Muscle of back (tissue), 11 donors: ENCODE results near the gene RCBTB1. TPM values are rescaled to one million over a fixed set of nuclear protein-coding genes. Genes with fewer than 3 reads are reported as not detected.
"Not testable (repeated sequence)": the region's sequence is repeated elsewhere in the genome, so short reads cannot be mapped to it uniquely, and the experiment has no call there.

Experiments used
- DNase-seq, 3 donors: peaks; one replicate each; pipeline versions ENCODE4 v3.0.0 to v3.0.0-alpha.2; 2013
- polyA plus RNA-seq, 10 donors: library from polyadenylated mRNA; unstranded; fragments of 120-200 nt; gene quantifications; one replicate each; pipeline ENCODE4 v1.2.1, GENCODE V29; 2013; ENCODE audit not compliant: insufficient read length in 10 of 10

Gene RCBTB1
- polyA plus RNA-seq, 10 donors: 17.0 to 25.1 (median 21.2) TPM

GRCh38 chr13:49606747-49607648, 21.6 kb upstream of the RCBTB1 start:
- DNase-seq: peak; percentile 82 to 92 (median 87)

GRCh38 chr13:49604570-49604969, 19.2 kb upstream of the RCBTB1 start:
- DNase-seq: no peak

GRCh38 chr13:49602615-49603014, 17.3 kb upstream of the RCBTB1 start:
- DNase-seq: not testable (repeated sequence)

DNA sequence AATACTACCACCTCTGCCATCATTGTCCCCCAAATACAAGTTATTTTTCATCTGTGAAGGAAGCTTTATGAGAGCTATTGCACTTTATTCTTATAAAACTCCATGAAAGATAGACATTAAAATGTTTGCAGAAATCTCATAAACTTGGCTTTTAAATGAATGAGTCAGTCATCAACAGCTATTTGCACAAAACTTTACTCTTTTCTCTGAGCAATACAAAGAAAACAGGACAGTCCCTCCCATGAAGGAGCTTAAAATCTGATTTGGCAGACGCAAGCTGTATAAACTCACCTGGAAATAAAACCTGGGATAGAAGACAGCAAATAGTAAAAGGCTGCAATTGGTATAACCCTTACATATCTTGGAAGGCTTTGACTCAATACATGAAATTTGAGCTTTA, 16.6 kb upstream of the RCBTB1 start:
- no peak for DNase-seq

- no peak for DNase-seq
Measured at GRCh38 chr13:49597043-49597641, 11.8 kb upstream of the RCBTB1 start.

GRCh38 chr13:49596221-49596620, 10.9 kb upstream of the RCBTB1 start:
- no peak for DNase-seq

DNA sequence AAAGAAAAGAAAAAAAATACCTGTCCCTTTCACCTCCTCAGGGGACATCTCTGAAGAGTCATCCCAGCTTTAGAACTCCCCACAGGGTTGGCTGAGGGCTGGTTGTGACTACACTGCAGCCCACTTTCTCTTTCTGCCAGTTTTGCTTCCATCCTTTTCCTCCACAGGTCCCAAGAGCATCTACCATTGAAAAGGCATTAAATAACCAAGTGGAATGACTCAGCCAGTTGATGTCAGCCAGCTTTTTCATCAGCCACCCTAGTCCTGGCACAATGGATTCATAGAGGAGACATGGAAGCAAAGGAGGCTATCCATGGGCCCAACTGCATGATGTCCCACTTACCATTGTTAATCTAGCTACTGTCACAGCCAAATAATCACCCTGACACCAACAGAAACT, 9.2 kb upstream of the RCBTB1 start:
- no peak for DNase-seq

DNA sequence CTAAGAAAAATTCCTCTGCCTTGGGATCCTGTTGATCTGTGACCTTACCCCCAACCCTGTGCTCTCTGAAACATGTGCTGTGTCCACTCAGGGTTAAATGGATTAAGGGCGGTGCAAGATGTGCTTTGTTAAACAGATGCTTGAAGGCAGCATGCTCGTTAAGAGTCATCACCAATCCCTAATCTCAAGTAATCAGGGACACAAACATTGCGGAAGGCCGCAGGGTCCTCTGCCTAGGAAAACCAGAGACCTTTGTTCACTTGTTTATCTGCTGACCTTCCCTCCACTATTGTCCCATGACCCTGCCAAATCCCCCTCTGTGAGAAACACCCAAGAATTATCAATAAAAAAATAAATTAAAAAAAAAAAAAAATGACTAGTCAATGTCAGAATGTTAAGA, 8.5 kb upstream of the RCBTB1 start:
- DNase-seq: not testable (repeated sequence)

- not testable (repeated sequence) for DNase-seq
Measured at GRCh38 chr13:49590714-49591113, 5.4 kb upstream of the RCBTB1 start.

DNA sequence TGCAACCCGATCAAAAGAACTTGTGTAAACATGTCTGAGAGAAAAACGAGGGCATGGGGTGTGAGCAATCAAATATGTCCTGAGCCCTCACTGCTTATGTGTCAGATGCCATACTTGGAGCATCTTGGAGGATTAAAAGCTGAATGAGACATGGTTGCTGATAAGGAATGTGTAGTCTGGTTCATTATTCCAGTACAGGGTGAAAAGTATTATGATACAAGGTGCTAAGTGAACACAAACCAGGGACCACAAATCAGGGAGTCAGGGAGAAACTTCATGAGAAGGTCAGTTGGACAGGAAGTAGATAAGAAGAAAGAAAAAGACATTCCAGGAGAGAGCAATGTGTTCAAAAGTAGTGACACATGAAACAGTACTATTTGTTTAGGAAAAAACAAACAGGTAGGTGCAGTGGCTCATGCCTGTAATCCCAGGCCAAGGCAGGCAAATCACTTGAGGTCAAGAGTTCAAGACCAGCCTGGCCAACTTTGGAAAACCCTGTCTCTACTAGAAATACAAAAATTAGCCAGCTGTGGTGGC, 2.0 kb upstream of the RCBTB1 start:
- no peak for DNase-seq

DNA sequence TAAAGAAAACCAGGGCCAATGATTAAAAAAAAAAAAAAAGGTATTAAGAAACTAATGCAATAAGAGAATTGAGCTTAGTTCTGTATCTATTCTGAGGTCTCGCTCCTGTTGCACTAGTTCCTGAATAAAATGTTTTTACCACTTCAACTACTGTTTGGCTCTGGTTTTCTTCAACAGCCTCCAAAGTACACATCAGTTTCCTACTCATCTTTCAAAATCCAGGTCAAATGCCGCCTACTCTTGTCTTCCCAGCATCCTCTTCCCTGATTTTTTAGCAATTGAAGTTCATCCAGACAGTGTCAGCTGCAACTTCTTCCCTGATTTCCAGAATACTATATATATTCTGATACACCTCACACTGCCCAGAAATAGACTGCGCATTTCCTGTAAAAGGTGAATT, 1.4 kb upstream of the RCBTB1 start:
- no peak for DNase-seq

DNA sequence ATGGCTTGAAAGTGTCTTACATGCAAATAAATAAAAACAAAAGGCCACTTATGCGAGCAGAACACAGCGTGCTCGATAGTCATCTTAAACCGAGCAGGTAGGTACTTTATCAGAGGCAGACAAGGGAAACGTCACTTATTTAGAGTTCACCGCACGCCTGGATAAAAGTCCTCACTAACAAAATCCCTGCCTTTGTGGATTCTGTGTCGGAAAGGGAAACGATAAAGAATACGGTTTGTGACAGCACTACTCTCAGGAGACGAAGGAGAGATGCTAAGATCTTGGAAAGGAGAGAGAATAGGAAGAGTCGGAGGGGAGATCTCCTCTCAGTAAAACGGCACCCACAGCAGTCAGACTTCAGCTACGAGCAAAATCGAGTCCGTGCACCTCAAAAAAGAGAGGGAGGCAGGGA, 581 bp downstream of the RCBTB1 start:
- peak in 2 of 3 donors; percentile 7 to 15 for DNase-seq

GRCh38 chr13:49580980-49581680, 4.2 kb downstream of the RCBTB1 start:
- no peak for DNase-seq

- DNase-seq: no peak
Measured at GRCh38 chr13:49579501-49579900, 5.9 kb downstream of the RCBTB1 start.

- DNase-seq: no peak
Measured at GRCh38 chr13:49571299-49572240, 13.8 kb downstream of the RCBTB1 start.

DNA sequence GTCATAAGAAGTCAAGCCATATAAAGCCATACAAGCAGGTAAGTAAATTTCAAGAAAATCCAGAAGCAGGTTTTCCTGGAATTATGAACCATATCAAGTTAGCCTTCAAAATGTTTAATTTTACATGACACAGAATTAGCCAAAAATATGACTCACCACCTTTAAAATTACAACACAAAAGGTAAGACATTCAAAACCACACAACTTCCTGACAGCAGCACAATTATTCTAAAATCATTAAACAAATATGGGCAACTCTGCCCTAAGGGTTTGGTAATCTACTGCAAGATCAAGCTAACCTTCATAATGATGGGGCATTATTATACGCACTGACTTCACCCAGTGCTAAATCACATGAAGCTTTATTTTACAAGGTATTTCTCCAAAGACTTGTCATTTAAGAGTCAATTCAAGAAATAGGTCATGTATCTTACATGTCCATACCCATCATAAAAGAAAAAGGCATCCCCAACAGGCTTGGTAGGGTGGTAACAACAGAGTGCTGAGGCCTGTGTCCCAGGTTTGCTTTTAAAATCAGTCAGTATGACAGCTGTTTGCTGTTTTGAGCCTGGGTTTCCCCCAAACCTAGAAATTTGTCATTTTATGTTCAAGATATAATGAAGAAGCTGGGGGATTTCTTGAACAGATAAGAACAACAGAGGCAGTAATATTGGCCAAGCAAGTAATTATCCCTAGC, 15.2 kb downstream of the RCBTB1 start:
- no peak for DNase-seq

- DNase-seq: no peak
Measured at GRCh38 chr13:49567491-49567890, 17.9 kb downstream of the RCBTB1 start.

GRCh38 chr13:49566461-49566860, 18.9 kb downstream of the RCBTB1 start:
- no peak for DNase-seq

DNA sequence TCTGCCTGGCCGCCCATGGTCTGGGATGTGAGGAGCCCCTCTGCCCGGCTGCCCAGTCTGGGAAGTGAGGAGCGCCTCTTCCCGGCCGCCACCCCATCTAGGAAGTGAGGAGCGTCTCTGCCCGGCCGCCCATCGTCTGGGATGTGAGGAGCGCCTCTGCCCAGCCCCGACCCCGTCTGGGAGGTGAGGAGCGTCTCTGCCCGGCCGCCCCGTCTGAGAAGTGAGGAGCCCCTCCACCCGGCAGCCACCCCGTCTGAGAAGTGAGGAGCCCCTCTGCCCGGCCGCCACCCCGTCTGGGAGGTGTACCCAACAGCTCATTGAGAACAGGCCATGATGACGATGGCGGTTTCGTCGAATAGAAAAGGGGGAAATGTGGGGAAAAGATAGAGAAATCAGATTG, 19.9 kb downstream of the RCBTB1 start:
- DNase-seq: not testable (repeated sequence)

DNA sequence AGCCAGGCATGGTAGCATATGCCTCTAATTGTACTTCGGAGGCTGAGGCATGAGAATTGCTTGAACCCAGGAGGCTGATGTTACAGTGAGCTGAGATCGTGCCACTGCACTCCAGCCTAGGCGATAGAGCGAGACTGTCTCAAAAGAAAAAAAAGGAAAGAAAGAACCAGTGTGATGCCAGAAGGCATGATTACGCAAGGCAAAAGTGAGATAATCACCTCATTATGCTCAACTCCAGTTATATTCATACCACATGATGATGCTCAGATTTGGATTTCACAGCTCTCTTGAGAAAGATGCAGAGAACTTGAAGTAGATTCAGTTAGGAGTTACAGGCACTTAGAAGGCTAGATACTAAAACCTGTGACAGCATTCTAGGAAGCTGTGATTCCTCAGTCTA, 21.8 kb downstream of the RCBTB1 start:
- no peak for DNase-seq

DNA sequence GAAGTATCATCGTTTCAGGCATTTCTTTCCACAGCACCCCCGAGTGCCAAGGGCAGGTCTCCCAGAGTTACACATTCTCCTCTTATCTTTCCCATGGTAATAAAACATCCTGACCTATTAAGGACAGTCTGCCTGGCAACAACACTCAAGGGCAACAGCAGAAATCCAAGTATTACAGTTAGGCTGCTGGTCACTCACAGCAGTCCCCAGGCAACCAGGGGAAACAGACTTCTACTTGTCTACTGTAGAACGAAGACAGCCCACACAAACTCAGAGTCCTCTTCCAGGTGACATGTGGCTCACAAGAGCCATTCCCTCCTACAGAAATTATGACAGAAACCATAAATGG, 24.3 kb downstream of the RCBTB1 start:
- DNase-seq: no peak
